ENCODE results near the gene PRELID1. TPM values are rescaled to one million over a fixed set of nuclear protein-coding genes. Genes with fewer than 3 reads are reported as not detected.
"Not testable (repeated sequence)": the region's sequence is repeated elsewhere in the genome, so short reads cannot be mapped to it uniquely, and the experiment has no call there.

PRELID1 gene
- total RNA-seq, 1 experiment from 2014 or later: 924 TPM

DNA sequence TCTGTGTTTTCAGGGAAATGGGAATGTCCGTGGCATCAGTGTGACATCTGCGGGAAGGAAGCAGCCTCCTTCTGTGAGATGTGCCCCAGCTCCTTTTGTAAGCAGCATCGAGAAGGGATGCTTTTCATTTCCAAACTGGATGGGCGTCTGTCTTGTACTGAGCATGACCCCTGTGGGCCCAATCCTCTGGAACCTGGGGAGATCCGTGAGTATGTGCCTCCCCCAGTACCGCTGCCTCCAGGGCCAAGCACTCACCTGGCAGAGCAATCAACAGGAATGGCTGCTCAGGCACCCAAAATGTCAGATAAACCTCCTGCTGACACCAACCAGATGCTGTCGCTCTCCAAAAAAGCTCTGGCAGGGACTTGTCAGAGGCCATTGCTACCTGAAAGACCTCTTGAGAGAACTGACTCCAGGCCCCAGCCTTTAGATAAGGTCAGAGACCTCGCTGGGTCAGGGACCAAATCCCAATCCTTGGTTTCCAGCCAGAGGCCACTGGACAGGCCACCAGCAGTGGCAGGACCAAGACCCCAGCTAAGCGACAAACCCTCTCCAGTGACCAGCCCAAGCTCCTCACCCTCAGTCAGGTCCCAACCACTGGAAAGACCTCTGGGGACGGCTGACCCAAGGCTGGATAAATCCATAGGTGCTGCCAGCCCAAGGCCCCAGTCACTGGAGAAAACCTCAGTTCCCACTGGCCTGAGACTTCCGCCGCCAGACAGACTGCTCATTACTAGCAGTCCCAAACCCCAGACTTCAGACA is 9.6 kb upstream of the PRELID1 start:
- H3K4me3 ChIP-seq: no peak overlapping the region
- no peaks in the 10 kb centered on the region for H3K9me3 ChIP-seq
- H3K27me3 ChIP-seq: no peaks in the 10 kb centered on the region
- peaks cover 80% of the 10 kb centered on the region for H3K36me3 ChIP-seq
- no peak for DNase-seq

- no peak overlapping the region for H3K4me3 ChIP-seq
- no peaks in the 10 kb centered on the region for H3K9me3 ChIP-seq
- H3K36me3 ChIP-seq: peaks cover 81% of the 10 kb centered on the region
- no peaks in the 10 kb centered on the region for H3K27me3 ChIP-seq
- DNase-seq: no peak
Measured at GRCh38 chr5:177294632-177295031, 9.0 kb upstream of the PRELID1 start.

GRCh38 chr5:177295924-177296323 is 7.7 kb upstream of the PRELID1 start:
- no peak overlapping the region for H3K4me3 ChIP-seq
- H3K27me3 ChIP-seq: no peaks in the 10 kb centered on the region
- no peaks in the 10 kb centered on the region for H3K9me3 ChIP-seq
- no peak for DNase-seq
- peaks cover 82% of the 10 kb centered on the region for H3K36me3 ChIP-seq

GRCh38 chr5:177296581-177296980 is 7.0 kb upstream of the PRELID1 start:
- Histone ChIP-seq H3K27me3 (no peaks in the 10 kb centered on the region), H3K36me3 (peaks cover 82% of the 10 kb centered on the region), H3K4me3 (no peak overlapping the region), H3K9me3 (no peaks in the 10 kb centered on the region)
- DNase-seq: no peak

DNA sequence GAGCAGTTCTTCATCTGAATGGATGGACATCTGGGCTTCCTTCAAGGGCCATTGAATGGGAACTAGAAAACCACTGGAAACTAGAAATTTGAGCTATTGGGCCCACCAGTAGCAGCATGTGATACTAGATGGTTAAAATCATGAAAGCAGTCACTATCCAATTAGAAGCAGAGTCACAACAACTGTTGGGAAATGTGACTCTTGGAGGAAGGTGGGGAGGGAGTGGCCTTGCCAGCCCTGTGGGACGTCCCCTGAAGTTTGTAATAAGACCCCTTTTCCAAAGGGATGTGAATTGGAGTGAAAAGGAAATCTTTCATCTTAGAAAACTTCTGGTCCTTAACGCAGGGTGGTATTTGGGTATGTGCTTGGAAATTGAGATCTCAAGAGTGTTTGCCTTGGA is 5.7 kb upstream of the PRELID1 start:
- Histone ChIP-seq H3K27me3 (no peaks in the 10 kb centered on the region), H3K9me3 (no peaks in the 10 kb centered on the region), H3K4me3 (no peak overlapping the region), H3K36me3 (peaks cover 77% of the 10 kb centered on the region)
- no peak for DNase-seq

GRCh38 chr5:177299697-177300096 is 3.9 kb upstream of the PRELID1 start:
- DNase-seq: no peak
- Histone ChIP-seq H3K9me3 (no peaks in the 10 kb centered on the region), H3K4me3 (no peak overlapping the region), H3K36me3 (peaks cover 74% of the 10 kb centered on the region), H3K27me3 (no peaks in the 10 kb centered on the region)

GRCh38 chr5:177300236-177300880 is 3.2 kb upstream of the PRELID1 start:
- Histone ChIP-seq H3K9me3 (no peaks in the 10 kb centered on the region), H3K4me3 (no peak overlapping the region), H3K27me3 (no peaks in the 10 kb centered on the region), H3K36me3 (peaks cover 74% of the 10 kb centered on the region)
- DNase-seq: peak; percentile 53

- no peak for DNase-seq
- no peaks in the 10 kb centered on the region for H3K27me3 ChIP-seq
- peaks cover 74% of the 10 kb centered on the region for H3K36me3 ChIP-seq
Measured at GRCh38 chr5:177300951-177301350, 2.6 kb upstream of the PRELID1 start.

GRCh38 chr5:177301503-177302165 is 2.0 kb upstream of the PRELID1 start:
- H3K4me3 ChIP-seq: no peak overlapping the region

More at GRCh38 chr5:177300951-177301350, 2.6 kb upstream of the PRELID1 start:
- Histone ChIP-seq H3K4me3 (no peak overlapping the region), H3K9me3 (no peaks in the 10 kb centered on the region)

DNA sequence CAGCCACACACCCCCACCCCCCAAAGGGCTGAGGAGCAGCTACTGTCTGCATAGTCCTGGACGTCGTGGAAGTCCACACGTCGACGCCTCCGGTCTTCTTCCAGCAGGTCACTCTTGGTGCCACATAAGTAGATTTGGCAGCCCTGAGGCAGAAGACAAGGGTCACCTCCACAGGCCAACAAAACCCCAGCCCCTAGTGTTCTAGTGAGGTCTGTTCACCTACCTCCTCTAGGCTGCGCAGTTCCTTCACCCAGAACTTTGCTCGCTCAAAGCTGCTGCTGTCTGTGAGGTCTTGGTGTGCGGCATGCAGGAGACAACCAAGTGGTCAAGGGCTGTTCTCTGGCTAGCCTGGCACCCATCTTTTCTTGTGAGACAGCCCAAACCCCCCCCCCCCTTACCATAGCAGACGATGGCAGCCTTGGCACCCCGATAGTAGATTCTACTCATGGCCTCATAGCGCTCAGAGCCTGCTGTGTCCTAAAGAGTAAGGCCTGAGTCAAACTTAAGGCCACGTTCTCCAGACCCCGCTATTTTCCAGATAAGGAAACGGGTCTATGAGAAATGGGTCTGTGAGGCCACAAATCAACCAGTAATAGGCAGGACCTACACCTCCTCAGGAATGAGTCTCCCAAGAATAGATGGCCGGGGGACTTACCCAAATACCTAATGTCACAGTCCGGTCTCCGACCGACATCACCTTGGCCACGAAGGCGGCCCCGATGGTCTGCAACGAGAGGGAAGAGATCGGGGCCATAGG is 1.1 kb upstream of the PRELID1 start:
- DNase-seq: no peak
- no peaks in the 10 kb centered on the region for H3K27me3 ChIP-seq
- H3K36me3 ChIP-seq: peaks cover 75% of the 10 kb centered on the region
- H3K9me3 ChIP-seq: no peaks in the 10 kb centered on the region
- peak overlapping the region; percentile 100 for H3K4me3 ChIP-seq

More at GRCh38 chr5:177301503-177302165, 2.0 kb upstream of the PRELID1 start:
- DNase-seq: peak; percentile 63
- Histone ChIP-seq H3K9me3 (no peaks in the 10 kb centered on the region), H3K36me3 (peaks cover 72% of the 10 kb centered on the region), H3K27me3 (no peaks in the 10 kb centered on the region)

DNA sequence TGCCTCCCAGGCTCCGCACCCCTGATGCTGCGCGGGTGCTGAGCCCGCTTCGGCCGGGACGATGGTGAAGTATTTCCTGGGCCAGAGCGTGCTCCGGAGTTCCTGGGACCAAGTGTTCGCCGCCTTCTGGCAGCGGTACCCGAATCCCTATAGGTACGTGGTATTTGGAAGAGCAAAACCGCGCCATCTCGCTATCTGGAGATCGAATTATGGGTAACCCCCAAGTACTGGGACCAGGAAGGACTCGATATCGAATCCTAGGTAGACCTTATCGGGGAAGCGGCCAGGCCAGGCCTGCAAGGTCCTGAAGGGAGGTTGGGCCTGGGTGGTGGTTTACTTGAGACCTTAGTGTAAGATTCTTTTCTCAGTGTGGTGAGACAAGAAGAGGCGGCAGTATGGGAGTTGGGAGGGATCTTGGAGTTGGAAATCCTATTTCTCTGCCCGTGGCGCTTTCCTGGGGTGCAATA is 359 bp downstream of the PRELID1 start:
- H3K36me3 ChIP-seq: peaks cover 83% of the 10 kb centered on the region
- no peak for DNase-seq
- no peaks in the 10 kb centered on the region for H3K27me3 ChIP-seq
- peak overlapping the region; percentile 100 for H3K4me3 ChIP-seq
- H3K9me3 ChIP-seq: no peaks in the 10 kb centered on the region

GRCh38 chr5:177304392-177305119 is 957 bp downstream of the PRELID1 start:
- Histone ChIP-seq H3K4me3 (peak overlapping the region; percentile 100), H3K27me3 (no peaks in the 10 kb centered on the region), H3K9me3 (no peaks in the 10 kb centered on the region), H3K36me3 (peaks cover 83% of the 10 kb centered on the region)
- DNase-seq: peak; percentile 42

GRCh38 chr5:177306103-177306640 is 2.6 kb downstream of the PRELID1 start:
- peaks cover 84% of the 10 kb centered on the region for H3K36me3 ChIP-seq
- H3K27me3 ChIP-seq, DNase-seq, H3K4me3 ChIP-seq, H3K9me3 ChIP-seq: not testable (repeated sequence)

DNA sequence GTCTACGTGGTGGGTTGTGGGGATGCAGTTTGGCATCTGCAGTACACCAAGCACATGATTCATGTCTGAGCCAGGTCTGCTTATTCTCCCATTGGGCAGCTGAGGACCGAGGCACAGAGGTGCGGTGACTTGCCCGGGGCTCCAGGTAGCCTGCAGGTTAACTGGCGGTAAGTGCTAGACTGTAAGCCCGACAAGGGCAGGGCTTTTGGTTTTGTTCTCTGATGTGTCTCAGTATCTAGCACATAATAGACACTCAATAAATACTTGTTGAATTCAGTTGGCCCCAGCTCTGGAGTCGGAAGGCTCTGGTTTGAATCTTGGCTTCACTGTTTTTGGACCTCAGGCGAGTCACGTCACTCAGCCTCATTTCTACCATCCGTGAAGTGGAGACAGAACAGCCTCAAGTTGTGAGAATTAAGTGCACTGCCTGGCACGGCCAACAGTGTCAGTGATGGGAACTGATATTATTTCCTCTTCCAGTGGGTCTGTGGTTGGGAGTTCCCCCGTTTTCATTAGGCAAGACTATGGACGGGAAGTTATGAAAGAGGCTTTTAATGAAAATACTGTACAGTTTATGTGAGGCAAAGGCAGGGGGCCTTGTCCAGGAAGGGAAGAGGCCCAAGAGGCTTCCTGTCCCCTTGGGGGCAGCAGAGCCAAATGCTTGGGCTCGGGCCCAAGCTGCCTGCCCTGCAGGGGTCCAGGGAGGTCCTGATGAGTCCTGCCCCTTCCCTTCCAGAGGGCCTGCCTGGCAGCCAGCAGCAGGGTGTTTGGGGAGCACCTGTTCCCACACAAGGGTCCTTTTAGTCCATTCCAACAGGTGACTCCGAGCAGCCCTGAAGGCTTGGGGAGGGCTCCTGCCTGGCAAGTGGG is 3.3 kb downstream of the PRELID1 start:
- H3K36me3 ChIP-seq: peaks cover 79% of the 10 kb centered on the region
- H3K27me3 ChIP-seq: no peaks in the 10 kb centered on the region
- no peak overlapping the region for H3K4me3 ChIP-seq
- H3K9me3 ChIP-seq: no peaks in the 10 kb centered on the region
- DNase-seq: no peak
